Panc1 (cell line): ENCODE measurements around the gene FYTTD1.

ENCODE experiments used
- CTCF ChIP-seq: fragments of 450-650 bp; IDR thresholded peaks from 2 replicates; pipeline ENCODE4 v1.5.1; 2017; ENCODE audit warnings: mild to moderate bottlenecking
- POLR2AphosphoS5 ChIP-seq: IDR thresholded peaks from 2 replicates; pipeline ENCODE4 v1.6.1; 2012; ENCODE audit warnings: mild to moderate bottlenecking, low read depth, low read length, moderate library complexity
- REST ChIP-seq, 2 experiments: IDR thresholded peaks; 2 replicates each; pipeline ENCODE4 v1.6.1; 2011 to 2012; ENCODE audit warnings: low read depth in 2 of 2, control low read depth in 1 of 2, low read length in 1 of 2, mild to moderate bottlenecking in 1 of 2, moderate library complexity in 1 of 2; ENCODE audit not compliant: insufficient read depth in 1 of 2
- SIN3A ChIP-seq: IDR thresholded peaks from 2 replicates; pipeline ENCODE4 v1.6.1; 2012; ENCODE audit warnings: low read depth, mild to moderate bottlenecking, low read length, moderate library complexity, borderline replicate concordance; ENCODE audit not compliant: insufficient read depth
- TCF7L2 ChIP-seq: IDR thresholded peaks from 2 replicates; pipeline ENCODE4 v1.6.1; 2011; ENCODE audit warnings: mild to moderate bottlenecking, low read depth, low read length, inconsistent platforms

GRCh38 chr3:197746209-197746608 lies 3.5 kb upstream of the FYTTD1 start:
- TF ChIP-seq CTCF (no peak), REST (IDR thresholded peaks at IDR 0.05; ENCODE audit: insufficient read depth in 1 of 2, low read depth in 2 of 2, low read length in 1 of 2) (no peak), TCF7L2 (no peak), POLR2AphosphoS5 (no peak), SIN3A (no peak)
